RWPE2 (cell line): ENCODE measurements around the gene RAD51D.
"Not testable (repeated sequence)": the region's sequence is repeated elsewhere in the genome, so short reads cannot be mapped to it uniquely, and the experiment has no call there.

Experiments
- ATAC-seq: fragments of 200-7000 bp; cut with Tn5 transposase; 3 replicates; pipeline ENCODE4 v1.9.1; 2021; ENCODE audit warnings: low read depth
- DNase-seq: peaks from one replicate; pipeline ENCODE4 v3.0.0-alpha.2; 2020; ENCODE audit warnings: low spot score
- H3K27ac ChIP-seq: fragments of 450-650 bp; 2 replicates; pipeline ENCODE4 v1.5.1; 2017; ENCODE audit warnings: mild to moderate bottlenecking; ENCODE audit not compliant: poor library complexity, severe bottlenecking
- H3K27me3 ChIP-seq: fragments of 250-450 bp; sonication (Bioruptor Pico); 2 replicates; pipeline ENCODE4 v1.5.1; 2021; ENCODE audit warnings: mild to moderate bottlenecking, moderate library complexity; ENCODE audit not compliant: insufficient read depth, poor library complexity, severe bottlenecking
- H3K36me3 ChIP-seq: fragments of 250-450 bp; sonication (Bioruptor Pico); 2 replicates; pipeline ENCODE4 v1.5.1; 2020; ENCODE audit warnings: low read depth, mild to moderate bottlenecking, moderate library complexity
- H3K4me1 ChIP-seq: fragments of 250-450 bp; sonication (Bioruptor Pico); 2 replicates; pipeline ENCODE4 v1.5.1; 2021; ENCODE audit warnings: mild to moderate bottlenecking, moderate library complexity; ENCODE audit not compliant: insufficient read depth, poor library complexity, severe bottlenecking
- H3K4me3 ChIP-seq: fragments of 250-450 bp; sonication (Bioruptor Pico); 2 replicates; pipeline ENCODE4 v1.5.1; 2021; ENCODE audit warnings: mild to moderate bottlenecking, moderate library complexity; ENCODE audit not compliant: severe bottlenecking
- H3K9me3 ChIP-seq: fragments of 250-450 bp; sonication (Bioruptor Pico); 2 replicates; pipeline ENCODE4 v1.5.1; 2021; ENCODE audit warnings: mild to moderate bottlenecking, moderate library complexity; ENCODE audit not compliant: severe bottlenecking
- CTCF ChIP-seq: fragments of 450-650 bp; IDR thresholded peaks from one replicate; pipeline ENCODE4 v1.5.1; 2017; ENCODE audit warnings: mild to moderate bottlenecking, moderate library complexity; ENCODE audit not compliant: poor library complexity, severe bottlenecking

The RAD51D gene

DNA sequence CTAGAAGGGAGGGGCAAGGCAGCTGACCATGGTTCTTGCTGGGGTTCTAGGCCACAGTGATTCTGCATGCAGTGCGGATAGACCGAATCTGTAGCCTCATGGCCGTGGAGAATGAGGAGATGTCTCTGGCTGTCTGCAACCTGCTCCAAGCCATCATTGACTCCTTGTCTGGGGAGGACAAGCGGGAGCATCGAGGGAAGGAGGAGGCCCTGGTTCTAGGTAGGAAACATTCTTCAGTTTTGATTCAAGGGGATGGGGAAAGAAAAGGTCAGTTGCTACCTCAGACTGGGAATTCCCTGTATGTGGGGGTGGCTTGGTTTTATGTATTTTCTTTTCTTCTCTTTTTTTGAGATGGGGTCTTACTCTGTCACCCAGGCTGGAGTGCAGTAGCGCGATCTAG, 35.6 kb upstream of the RAD51D start:
- Histone ChIP-seq H3K4me3 (no peak overlapping the region), H3K4me1 (peaks cover 8% of the 10 kb centered on the region), H3K9me3 (no peaks in the 10 kb centered on the region), H3K36me3 (no peaks in the 10 kb centered on the region), H3K27ac (no peak overlapping the region), H3K27me3 (no peaks in the 10 kb centered on the region)
- TF ChIP-seq CTCF = no peak
- DNase-seq = no peak
- no peak for ATAC-seq

DNA sequence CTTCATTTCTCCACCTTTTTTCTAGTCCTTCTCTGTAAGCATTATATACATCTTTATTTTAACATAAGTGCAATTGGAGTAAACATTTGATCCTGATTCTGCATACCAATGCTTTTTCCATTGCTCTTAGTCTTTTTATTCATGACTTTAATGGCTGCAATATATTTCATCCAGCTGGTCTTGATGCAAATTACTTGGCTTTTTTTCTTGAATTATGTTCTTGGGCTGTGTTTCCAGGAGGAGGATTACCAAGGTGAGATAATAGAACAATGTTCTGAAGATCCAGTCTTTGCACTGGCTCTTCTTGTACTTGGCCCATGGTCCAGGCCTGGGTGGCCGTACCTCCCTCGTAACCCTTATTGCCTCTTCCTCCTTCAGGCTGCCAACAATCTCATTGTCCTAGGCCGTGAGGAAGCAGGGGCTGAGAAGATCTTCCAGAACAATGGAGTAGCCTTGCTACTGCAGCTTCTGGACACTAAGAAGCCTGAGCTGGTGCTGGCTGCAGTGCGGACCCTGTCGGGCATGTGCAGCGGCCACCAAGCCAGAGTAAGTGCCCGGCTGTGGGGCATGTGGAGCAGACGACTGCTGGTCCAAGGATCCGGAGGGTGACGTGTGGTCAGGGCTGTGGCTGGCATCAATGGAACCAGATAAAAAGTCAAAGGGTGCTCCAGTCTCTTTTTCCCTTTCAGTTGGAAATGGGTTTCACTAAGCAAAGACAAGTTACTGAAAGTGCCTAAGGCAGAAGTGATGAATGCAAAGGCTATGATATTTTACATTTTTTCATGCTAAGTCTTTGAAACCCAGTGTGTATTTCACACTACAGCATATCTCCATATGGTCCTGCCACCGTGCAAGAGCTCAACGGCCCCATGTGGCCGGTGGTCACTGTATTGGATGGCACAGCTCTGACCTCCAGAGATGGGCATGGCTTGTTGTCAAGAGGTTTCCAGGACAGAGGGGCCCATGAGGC, 34.8 kb upstream of the RAD51D start:
- no peak overlapping the region for H3K4me3 ChIP-seq
- TF ChIP-seq CTCF = no peak
- no peak for ATAC-seq
- no peak overlapping the region for H3K27ac ChIP-seq
- no peaks in the 10 kb centered on the region for H3K36me3 ChIP-seq
- H3K4me1 ChIP-seq = peaks cover under 1% of the 10 kb centered on the region
- H3K9me3 ChIP-seq = no peaks in the 10 kb centered on the region
- DNase-seq = no peak
- no peaks in the 10 kb centered on the region for H3K27me3 ChIP-seq

DNA sequence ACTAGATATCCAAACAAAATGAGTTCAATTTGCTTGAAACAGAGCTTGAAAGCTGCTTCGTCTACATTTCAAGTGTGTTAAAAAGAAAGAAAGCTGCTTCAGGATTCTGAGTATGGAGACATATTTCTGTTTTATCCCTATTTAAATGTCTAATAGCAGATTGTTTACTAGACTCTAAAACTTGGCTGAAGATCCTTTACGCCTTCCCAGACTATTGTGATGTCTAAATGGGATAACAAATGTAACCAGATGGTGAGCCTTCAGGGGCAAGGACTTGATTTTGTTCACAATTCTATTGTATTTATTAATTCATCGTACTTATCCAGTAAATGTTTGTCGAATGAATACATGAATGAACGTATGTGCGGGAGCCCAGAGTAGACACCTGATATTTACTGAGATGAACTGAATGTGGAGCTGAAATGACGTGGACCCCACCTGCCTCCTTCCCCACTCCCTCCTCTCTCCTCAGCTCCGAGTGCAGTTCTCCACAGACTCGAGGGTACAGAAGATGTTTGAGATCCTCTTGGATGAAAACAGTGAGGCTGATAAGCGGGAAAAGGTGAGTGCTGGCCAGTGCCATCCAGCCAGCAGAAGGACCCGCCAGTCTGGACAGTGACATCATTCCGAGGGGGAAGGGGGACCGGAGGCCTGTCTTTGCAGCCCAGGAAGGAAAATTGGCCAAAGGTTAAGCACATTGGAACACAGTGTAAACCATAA, 32.9 kb upstream of the RAD51D start:
- Histone ChIP-seq H3K4me1 (no peaks in the 10 kb centered on the region), H3K36me3 (no peaks in the 10 kb centered on the region), H3K4me3 (no peak overlapping the region), H3K27ac (no peak overlapping the region), H3K9me3 (no peaks in the 10 kb centered on the region), H3K27me3 (no peaks in the 10 kb centered on the region)
- TF ChIP-seq CTCF = no peak
- DNase-seq (no peak), ATAC-seq (no peak)

DNA sequence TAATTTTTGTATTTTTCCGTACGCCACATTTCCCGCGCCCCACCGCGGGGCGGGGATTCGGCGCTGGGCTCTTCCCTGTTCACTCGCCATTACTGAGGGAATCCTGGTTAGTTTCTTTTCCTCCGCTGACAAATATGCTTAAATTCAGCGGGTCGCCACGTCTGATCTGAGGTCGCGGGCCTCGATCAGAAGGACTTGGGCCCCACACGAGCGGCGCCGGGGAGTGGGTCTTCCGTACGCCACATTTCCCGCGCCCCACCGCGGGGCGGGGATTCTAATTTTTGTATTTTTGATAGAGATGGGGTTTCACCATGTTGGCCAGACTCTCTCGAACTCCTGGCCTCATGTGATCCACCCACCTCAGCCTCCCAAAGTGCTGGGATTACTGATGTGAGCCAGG, 31.4 kb upstream of the RAD51D start:
- not testable (repeated sequence) for H3K4me3 ChIP-seq, H3K9me3 ChIP-seq, H3K27me3 ChIP-seq, ATAC-seq, H3K27ac ChIP-seq, DNase-seq, H3K4me1 ChIP-seq, H3K36me3 ChIP-seq

GRCh38 chr17:35149941-35150340, 30.3 kb upstream of the RAD51D start:
- Histone ChIP-seq H3K9me3 (no peaks in the 10 kb centered on the region), H3K36me3 (no peaks in the 10 kb centered on the region), H3K4me1 (no peaks in the 10 kb centered on the region), H3K27ac (no peak overlapping the region), H3K27me3 (no peaks in the 10 kb centered on the region), H3K4me3 (no peak overlapping the region)
- DNase-seq (no peak), ATAC-seq (no peak)
- no peak for TF ChIP-seq CTCF
